Activated T-helper 2 cell treated with anti-CD3 and anti-CD28 coated beads, Interferon-gamma antibody, Interleukin-2, Interleukin-4, amounts not matched to agents 10 μg/mL and 5 μg/mL and 100 μg/mL, durations not matched to agents 14 hours and 24 hours and 36 hours (primary cell): ENCODE results near the gene CGB5. TPM values are rescaled to one million over a fixed set of nuclear protein-coding genes. Genes with fewer than 3 reads are reported as not detected.
"Not testable (repeated sequence)": the region's sequence is repeated elsewhere in the genome, so short reads cannot be mapped to it uniquely, and the experiment has no call there.

Experiments used
- DNase-seq: peaks from one replicate; pipeline ENCODE4 v3.0.0; 2021; ENCODE audit warnings: low spot score
- H3K27ac Mint-ChIP-seq: one replicate; pipeline ENCODE4 v1.8.0; 2021; ENCODE audit warnings: mixed read lengths
- H3K27me3 Mint-ChIP-seq: one replicate; pipeline ENCODE4 v1.8.0; 2021; ENCODE audit warnings: low read depth, mixed read lengths
- H3K36me3 Mint-ChIP-seq: one replicate; pipeline ENCODE4 v1.8.0; 2021; ENCODE audit warnings: low read depth, mixed read lengths
- H3K4me1 Mint-ChIP-seq: one replicate; pipeline ENCODE4 v1.8.0; 2021; ENCODE audit warnings: low read depth, mixed read lengths
- H3K4me3 Mint-ChIP-seq: one replicate; pipeline ENCODE4 v1.8.0; 2021; ENCODE audit warnings: low read depth, mild to moderate bottlenecking, moderate library complexity, mixed read lengths
- H3K9me3 Mint-ChIP-seq: one replicate; pipeline ENCODE4 v1.8.0; 2021; ENCODE audit warnings: mixed read lengths
- intact Hi-C: fragments of 100-400 bp; cut with micrococcal nuclease; formaldehyde crosslinking; loops from one replicate; pipeline ENCODE4 v1.15.1; 2023
- total RNA-seq: library from RNA; stranded (reverse); gene quantifications from 2 replicates; pipeline ENCODE4 v1.2.3, GENCODE V29; 2022

CGB5 gene
- total RNA-seq, 1 donor from 2014 or later = not detected

DNA sequence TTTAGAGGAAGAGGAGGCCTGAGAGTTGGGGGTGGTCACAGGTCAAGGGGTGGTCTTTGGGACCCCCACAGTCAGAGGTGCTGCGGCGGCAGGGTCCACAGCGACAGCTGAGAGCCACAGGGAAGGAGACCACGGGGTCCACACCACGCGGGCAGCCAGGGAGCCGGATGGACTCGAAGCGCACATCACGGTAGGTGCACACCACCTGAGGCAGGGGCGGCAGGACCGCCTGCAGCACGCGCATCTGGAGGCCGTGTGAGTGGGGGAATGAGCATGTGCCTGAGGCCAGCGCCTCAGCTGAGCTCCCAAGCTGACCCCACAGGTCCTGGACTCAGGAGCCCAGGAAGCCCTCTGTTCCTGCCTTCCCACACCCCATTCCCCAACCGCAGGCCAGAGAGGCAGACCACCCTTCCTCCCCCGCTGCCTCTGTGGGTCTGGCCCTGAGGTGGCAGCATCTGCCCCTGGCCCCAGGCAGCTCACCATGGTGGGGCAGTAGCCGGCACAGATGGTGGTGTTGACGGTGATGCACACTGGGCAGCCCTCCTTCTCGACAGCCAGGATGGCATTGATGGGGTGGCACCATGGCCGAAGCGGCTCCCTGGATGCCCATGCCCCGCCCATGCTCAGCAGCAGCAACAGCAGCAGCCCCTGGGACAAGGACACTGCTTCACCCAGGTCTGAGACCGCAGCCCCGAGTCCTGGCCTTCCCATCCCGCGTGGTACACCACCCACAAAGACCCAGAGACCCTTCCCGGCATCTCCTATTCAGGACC, 27.4 kb upstream of the CGB5 start:
- Mint-ChIP-seq H3K27ac (no peak overlapping the region), H3K4me1 (peaks cover 16% of the 10 kb centered on the region), H3K27me3 (peaks cover 8% of the 10 kb centered on the region), H3K36me3 (peaks cover 24% of the 10 kb centered on the region), H3K9me3 (no peaks in the 10 kb centered on the region), H3K4me3 (no peak overlapping the region)
- intact Hi-C loops = no loop called here
- DNase-seq = no peak

DNA sequence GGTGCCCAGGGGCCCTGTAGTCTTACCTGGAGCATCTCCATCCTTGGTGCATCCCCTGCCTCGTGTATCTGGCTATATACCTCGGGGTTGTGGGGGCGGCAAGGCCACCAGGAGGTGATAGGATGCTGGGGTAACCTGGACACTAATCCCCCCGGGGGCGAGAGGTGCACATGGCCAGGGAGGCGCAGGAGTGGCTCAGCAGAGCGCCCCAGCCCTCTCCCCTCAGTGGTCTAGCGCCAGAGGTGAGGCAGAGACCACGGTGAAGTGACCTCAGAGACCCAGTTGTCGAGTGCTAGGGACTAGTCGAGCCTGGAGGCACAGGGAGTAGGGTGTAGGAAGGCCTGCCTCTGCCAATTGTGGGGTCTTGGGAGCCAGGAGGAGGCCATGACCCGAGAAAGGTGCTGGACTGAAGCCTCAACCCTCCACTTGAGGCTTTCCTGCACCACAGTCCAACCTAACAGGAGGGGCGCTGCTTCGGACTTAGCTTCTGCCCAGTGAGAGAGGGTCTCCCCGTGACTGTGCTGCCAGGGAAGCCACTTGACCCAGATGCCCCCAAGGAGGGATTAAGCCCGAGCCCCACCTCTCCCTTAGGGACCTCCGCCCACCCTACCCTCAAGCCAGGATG, 26.5 kb upstream of the CGB5 start, which contains the start of gene LHB:
TSS of gene LHB (minus strand) at position 51 of the 625 bp plus-strand sequence. CDS start at position 41, 10 bp downstream.
- H3K27ac Mint-ChIP-seq = no peak within 1 kb of the TSS
- peaks cover 10% of the 10 kb centered on the region for H3K27me3 Mint-ChIP-seq
- peaks cover 21% of the 10 kb centered on the region for H3K36me3 Mint-ChIP-seq
- no peaks in the 10 kb centered on the region for H3K9me3 Mint-ChIP-seq
- H3K4me1 Mint-ChIP-seq = peaks cover 20% of the 10 kb centered on the region
- peak within 1 kb of the TSS; percentile 21 for H3K4me3 Mint-ChIP-seq
- DNase-seq = no peak
- intact Hi-C loops = no loop called here

DNA sequence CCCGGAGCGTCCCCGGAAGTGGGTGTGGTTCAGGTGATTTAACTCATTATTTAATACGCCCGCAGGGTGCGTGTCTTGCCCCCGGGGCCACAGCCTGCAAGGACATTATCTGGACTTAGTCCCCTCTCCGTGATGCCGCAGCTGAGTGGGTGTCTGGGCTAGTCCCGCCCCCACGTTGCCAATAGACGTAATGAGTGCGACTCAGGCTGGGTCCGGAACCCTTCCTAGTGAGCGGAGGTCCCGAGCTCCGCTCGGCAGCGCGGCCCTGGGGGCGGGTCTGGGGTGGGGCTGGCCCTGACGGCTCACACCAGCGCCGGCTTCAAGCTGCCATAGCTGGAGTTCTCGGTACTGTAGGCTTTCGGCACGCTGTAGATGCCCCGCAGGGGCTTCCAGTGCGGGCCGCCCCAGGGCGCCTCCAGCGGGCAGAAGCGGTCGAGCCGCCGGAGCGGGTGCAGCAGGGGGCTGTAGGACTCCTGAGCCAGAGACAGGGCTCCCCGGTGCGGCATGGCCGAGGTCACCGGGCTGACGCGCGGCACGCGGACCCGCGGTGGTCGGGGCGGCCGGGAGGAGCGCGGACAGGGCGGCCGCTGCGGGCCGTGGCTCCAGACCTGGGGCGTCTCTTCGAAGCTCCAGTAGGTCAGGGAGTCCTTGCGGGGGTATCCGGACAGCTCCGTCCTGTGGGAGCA, 25.8 kb upstream of the CGB5 start:
- peaks cover 10% of the 10 kb centered on the region for H3K27me3 Mint-ChIP-seq
- no peaks in the 10 kb centered on the region for H3K9me3 Mint-ChIP-seq
- H3K4me3 Mint-ChIP-seq = peak overlapping the region; percentile 85
- no peak overlapping the region for H3K27ac Mint-ChIP-seq
- H3K4me1 Mint-ChIP-seq = peaks cover 20% of the 10 kb centered on the region
- DNase-seq = peak; percentile 48
- peaks cover 21% of the 10 kb centered on the region for H3K36me3 Mint-ChIP-seq
- intact Hi-C loops = no loop called here

DNA sequence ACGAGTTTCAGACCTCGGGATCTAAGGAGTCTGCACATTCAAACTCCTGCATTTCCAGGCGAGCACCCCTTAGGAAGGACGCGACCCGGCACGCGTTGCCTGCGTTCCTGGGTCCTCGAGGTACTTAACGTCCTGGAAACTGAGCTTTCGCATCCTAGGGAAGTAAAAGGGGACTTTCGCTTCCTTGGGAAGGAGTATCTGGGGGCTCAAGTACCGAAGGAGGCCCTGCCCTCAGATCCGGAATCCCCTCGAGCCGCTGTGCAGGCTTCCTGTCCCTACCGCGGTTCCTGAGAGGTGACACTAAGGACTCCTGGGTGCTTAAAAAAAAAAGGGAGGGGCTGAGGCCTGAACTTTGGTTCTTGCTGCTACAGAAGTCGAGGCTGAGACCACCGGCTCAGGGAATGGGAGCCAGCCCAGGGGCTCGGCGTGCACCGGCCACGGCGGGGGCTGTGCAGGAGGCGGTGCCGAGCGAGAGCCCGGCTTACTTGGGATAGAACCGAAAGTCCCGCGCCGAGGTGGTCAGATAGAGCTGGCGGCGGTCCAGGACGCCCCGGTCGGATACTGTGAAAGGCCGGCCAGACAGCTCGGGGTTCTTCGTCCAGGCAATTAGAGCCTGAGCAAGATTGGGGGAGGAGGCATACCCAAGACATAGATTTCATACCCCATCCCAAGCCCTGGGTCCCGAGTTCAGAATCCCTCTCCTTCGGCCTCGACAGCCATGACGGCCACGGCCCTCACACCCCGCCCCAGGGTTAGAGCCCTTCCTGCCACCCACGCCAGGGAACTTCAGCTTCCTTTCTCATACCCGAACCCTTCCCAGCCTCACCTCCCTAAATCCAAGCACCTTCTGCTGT, 25.0 kb upstream of the CGB5 start:
- intact Hi-C loops, H3K27ac Mint-ChIP-seq, DNase-seq, H3K9me3 Mint-ChIP-seq: not testable (repeated sequence)
- Mint-ChIP-seq H3K27me3 (peaks cover 10% of the 10 kb centered on the region), H3K36me3 (peaks cover 21% of the 10 kb centered on the region), H3K4me3 (peak overlapping the region; percentile 85), H3K4me1 (peaks cover 20% of the 10 kb centered on the region)

DNA sequence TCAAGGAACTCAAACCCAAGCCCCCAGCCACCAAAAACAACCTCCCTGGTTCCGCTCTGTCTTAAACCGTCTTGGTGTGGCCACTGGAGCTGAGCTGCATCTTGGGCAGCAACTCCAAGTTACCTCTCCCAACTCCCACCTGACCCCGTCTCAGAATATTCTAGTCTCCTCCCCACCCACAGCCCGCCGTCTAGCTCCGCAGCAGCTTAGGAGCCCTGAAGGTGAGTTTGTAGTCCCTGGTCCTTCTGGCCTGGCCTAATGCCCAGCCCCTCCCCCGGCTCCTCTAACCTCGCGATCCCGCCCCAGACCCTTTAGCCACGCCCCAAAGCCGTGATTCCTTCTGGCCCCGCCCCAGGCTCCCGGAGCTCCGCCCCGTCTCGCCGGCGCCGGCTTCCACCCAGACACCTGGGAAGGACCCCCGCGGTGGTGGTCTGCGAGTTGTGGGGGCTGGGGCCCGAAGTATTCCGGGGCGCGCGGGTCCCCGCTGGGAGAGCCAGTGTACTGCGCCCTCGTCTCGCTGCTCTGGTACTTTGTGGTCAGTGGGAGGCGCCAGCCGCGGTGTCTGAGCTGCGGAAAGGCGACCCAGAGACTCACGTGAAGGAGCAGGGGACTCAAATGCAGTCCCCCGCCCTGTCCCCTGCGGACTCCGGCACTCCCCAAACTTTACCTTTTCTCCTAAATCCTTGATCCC, 24.3 kb upstream of the CGB5 start:
- Mint-ChIP-seq H3K27me3 (peaks cover 10% of the 10 kb centered on the region), H3K9me3 (no peaks in the 10 kb centered on the region), H3K36me3 (peaks cover 15% of the 10 kb centered on the region), H3K4me3 (peak overlapping the region; percentile 85), H3K27ac (no peak overlapping the region), H3K4me1 (peaks cover 20% of the 10 kb centered on the region)
- peak; percentile 50 for DNase-seq
- intact Hi-C loops = no loop called here

DNA sequence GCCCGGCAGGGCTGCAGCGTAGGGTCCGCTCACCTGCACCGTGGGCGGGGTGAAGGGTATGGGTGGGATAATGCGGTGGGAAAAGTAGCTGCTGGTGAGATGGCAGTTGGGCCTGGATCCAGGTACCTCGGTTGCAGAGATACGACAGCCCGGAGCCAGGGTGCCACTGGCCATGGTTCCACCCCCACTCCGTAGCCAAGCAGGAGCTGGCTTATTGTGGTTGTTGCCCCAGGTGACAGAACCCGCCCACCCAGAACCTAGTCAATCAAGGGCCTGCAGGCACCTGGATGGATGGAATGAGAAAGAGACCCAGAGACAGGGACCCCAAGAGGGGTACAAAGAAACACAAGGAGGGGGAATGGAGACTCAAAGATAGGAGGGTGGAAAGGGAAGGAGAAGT, 23.3 kb upstream of the CGB5 start:
- no peak overlapping the region for H3K4me3 Mint-ChIP-seq
- intact Hi-C loops = no loop called here

DNA sequence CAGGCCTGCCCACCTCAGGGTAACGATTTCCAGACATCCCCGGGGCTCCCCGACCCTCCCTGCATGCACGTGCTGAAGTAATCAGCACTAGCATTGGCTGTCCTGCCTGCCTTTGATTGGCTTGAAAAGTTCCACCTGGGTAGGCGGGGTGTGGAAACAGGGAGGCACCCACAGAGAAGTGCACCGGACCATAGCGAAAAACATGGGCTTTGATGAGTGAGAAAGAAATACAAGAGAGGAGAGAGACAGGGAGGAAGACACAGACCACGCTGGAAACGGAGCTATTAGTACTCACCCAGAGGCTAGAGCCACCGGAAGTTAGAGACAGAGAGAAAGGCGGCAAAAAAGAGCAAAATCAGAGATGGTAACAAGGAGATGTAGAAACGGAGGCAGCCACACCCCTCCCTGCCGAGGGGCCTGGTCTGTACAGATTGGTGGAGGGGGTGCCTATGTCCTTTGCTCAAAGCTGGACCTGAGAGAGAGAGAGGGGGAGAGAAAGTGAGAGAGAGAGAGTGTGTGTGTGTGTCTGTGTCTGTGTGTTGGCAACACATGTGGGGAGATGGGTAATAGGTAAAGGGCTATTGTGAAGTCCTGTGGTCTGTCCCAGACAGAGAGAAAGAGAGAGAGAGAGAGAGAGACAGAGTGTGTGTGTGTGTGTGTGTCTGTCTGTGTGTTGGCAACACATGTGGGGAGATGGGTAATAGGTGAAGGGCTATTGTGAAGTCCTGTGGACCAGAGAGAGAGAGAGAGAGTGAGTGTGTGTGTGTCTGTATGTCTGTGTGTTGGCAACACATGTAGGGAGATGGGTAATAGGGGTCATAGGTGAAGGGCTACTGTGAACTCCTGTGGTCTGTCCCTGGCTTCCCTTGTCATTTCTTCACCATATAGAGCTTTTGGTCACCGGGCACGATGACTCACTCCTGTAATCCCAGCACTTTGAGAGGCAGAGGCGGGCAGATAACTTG, 22.4 kb upstream of the CGB5 start:
- no peak overlapping the region for H3K4me3 Mint-ChIP-seq
- H3K4me1 Mint-ChIP-seq = peaks cover 20% of the 10 kb centered on the region
- intact Hi-C loops = no loop called here
- DNase-seq = no peak
- peaks cover 10% of the 10 kb centered on the region for H3K27me3 Mint-ChIP-seq
- peaks cover 3% of the 10 kb centered on the region for H3K36me3 Mint-ChIP-seq
- H3K27ac Mint-ChIP-seq = no peak overlapping the region
- H3K9me3 Mint-ChIP-seq = no peaks in the 10 kb centered on the region

More for the DNA sequence above, 23.3 kb upstream of the CGB5 start:
- Mint-ChIP-seq H3K27ac (no peak overlapping the region), H3K36me3 (peaks cover 9% of the 10 kb centered on the region), H3K4me1 (peaks cover 20% of the 10 kb centered on the region), H3K27me3 (peaks cover 10% of the 10 kb centered on the region), H3K9me3 (no peaks in the 10 kb centered on the region)
- no peak for DNase-seq

DNA sequence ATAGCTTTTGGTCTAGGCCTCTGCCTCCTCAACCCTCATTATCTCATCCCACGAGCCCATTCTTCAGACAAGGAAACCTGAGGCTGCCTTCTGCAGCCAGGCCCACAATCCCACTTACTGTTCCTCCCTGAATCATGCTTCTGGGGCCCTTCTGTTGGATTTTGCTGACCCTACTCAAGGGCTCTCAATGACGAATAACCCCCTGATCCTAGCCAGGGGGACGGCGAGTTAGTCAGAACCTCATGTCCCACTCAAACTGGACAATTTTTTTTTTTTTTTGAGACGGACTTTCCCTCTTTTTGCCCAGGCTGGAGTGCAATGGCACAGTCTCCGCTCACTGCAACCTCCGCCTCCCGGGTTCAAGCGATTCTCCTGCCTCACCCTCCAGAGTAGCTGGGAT, 21.5 kb upstream of the CGB5 start:
- intact Hi-C loops = no loop called here
- H3K36me3 Mint-ChIP-seq = no peaks in the 10 kb centered on the region
- DNase-seq = no peak
- no peaks in the 10 kb centered on the region for H3K9me3 Mint-ChIP-seq
- peaks cover 20% of the 10 kb centered on the region for H3K4me1 Mint-ChIP-seq
- peaks cover 10% of the 10 kb centered on the region for H3K27me3 Mint-ChIP-seq
- H3K27ac Mint-ChIP-seq = no peak overlapping the region
- no peak overlapping the region for H3K4me3 Mint-ChIP-seq

DNA sequence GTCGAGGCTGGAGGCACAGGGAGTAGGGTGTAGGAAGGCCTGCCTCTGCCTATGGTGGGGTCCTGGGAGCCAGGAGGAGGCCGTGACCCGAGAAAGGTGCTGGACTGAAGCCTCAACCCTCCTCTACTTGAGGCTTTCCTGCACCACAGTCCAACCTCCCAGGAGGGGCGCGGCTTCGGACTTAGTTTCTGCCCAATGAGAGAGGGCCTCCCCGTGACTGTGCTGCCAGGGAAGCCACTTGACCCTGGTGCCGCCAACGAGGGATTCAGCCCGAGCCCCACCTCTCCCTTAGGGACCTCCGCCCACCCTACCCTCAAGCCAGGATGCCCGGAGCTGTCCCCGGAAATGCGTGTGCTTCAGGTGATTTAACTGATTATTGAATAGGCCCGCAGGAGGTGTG, 19.4 kb upstream of the CGB5 start, which contains the start of gene CGB3:
TSS of gene CGB3 (minus strand) at position 101 of the 400 bp plus-strand sequence. CDS start 362 bp downstream, outside the sequence.
- H3K4me3 Mint-ChIP-seq, H3K27ac Mint-ChIP-seq, H3K27me3 Mint-ChIP-seq, H3K36me3 Mint-ChIP-seq, intact Hi-C loops, DNase-seq, H3K9me3 Mint-ChIP-seq: not testable (repeated sequence)
- peaks cover 10% of the 10 kb centered on the region for H3K4me1 Mint-ChIP-seq

DNA sequence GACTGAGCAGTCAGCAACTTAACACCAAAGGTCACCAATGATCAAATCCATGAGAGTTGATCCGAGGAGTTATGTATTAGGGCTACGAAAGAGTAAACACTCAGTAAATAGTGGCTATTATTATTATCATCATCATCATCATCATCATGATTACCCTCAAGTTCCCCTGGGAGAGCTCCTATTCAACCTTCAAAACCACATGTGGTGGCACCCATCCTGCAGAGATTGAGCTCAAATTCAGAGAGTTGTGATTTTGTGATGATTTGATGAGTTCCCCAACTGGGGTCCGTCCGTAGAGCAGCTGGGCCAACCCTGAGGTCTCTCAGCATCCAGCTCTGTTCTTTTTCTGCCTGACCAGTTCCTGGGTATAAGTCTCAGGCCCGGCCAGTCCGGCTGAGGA, 18.6 kb upstream of the CGB5 start:
- H3K4me1 Mint-ChIP-seq, H3K36me3 Mint-ChIP-seq, H3K9me3 Mint-ChIP-seq, H3K4me3 Mint-ChIP-seq, H3K27me3 Mint-ChIP-seq, intact Hi-C loops, DNase-seq, H3K27ac Mint-ChIP-seq: not testable (repeated sequence)

DNA sequence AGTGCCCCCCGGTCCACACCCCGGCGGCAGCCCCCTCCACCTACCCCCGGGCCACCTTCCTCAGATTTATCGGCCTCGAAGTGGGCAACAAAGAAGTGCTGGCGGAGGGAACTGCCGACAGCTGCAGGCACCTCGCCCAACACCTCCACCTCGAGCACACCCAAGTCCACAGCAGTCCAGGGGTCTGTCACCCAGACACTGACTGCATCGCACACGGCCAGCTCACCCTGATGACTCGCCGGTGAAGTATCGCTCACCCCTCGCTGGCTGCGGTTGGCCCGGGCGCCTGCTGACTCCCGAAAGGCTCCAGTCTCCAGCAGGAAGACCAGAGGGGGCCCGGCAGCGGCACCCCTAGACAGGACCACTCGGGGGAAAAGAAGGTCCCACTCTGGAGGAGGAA, 18.0 kb upstream of the CGB5 start:
- H3K27ac Mint-ChIP-seq, H3K27me3 Mint-ChIP-seq, H3K4me1 Mint-ChIP-seq, intact Hi-C loops, DNase-seq, H3K36me3 Mint-ChIP-seq, H3K4me3 Mint-ChIP-seq, H3K9me3 Mint-ChIP-seq: not testable (repeated sequence)
